ENCODE measurements around the gene DRD5.

The DRD5 gene

DNA sequence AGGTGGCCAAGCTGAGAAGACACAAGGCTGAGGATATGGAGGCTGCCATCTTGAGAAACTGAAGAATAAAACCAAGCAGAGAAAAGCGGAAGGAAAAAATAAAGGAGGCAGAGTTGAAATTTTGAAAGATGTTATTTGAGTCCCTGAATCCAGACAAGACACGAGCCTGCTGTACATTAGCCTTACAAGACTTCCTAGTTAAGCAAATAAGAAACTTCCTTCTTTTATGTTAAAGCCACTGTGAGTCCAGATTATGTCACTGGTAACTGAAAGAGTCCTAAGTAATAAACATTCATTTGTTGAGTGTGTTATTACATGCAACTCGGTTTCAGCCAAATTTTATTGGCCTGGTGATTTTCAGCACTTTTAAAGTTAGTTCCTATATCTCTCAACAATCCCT is 30.4 kb downstream of the DRD5 start:
- TF ChIP-seq, protein P1, sequence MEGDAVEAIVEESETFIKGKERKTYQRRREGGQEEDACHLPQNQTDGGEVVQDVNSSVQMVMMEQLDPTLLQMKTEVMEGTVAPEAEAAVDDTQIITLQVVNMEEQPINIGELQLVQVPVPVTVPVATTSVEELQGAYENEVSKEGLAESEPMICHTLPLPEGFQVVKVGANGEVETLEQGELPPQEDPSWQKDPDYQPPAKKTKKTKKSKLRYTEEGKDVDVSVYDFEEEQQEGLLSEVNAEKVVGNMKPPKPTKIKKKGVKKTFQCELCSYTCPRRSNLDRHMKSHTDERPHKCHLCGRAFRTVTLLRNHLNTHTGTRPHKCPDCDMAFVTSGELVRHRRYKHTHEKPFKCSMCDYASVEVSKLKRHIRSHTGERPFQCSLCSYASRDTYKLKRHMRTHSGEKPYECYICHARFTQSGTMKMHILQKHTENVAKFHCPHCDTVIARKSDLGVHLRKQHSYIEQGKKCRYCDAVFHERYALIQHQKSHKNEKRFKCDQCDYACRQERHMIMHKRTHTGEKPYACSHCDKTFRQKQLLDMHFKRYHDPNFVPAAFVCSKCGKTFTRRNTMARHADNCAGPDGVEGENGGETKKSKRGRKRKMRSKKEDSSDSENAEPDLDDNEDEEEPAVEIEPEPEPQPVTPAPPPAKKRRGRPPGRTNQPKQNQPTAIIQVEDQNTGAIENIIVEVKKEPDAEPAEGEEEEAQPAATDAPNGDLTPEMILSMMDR (IDR thresholded peaks at IDR 0.05), result no peak

DNA sequence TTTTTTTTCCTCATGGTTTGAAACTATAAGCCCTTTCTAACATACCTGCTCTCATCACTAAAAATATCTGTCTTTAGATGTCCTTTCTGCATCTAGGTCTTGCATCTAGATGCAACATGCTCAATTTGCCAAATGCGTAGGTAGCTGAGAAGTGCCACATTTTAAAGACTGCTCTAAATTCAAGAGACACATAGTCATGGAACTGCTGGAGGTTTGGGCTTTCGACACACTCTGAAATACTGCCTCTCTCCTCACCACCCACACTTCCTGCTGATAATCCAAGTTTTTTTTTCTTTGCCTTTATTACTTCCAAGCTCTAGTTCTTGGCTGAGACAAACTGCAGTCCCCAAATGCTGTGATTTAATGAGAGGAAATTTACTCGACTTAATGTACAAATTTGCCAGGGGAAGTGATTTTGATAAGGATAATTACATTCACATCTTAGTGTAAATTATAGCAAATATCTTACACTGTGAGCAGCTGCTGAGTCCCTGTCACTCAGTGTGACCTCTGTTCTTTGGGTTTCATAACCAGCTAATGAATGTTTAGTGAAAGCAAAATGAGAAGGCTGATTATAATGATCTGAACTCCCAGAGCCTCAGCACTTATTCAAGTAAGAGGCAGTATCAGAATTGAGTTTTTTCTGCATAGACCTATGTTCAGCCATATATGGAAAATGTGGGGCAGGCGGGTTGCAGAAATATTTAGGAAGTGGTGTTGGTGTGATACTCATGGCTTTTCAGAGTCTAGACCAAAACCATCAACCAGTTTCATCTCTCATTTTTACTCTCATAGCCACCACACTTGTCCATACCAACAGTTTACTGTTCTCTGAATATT is 31.3 kb downstream of the DRD5 start:
- TF ChIP-seq, protein P1 (IDR thresholded peaks at IDR 0.05), result no peak

DNA sequence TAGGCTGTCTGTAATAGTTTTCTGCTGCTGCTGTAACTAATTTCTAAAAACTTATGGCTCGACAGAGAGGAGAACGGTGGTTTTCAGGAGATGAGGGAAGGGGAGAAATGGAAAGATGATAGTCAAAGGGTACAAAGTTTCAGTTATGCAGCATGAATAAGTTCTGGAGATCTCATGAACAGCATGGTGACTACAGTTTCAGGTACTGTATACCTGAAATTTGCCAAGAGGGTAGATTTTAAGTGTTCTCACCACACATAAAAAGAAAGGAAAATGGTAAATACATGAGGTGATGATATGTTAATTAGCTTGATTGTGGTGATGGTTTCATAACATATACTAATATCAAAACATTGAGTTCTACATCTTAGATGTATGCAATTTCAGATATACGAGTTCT is 34.9 kb downstream of the DRD5 start:
- TF ChIP-seq, protein P1 (IDR thresholded peaks at IDR 0.05), result no peak

DNA sequence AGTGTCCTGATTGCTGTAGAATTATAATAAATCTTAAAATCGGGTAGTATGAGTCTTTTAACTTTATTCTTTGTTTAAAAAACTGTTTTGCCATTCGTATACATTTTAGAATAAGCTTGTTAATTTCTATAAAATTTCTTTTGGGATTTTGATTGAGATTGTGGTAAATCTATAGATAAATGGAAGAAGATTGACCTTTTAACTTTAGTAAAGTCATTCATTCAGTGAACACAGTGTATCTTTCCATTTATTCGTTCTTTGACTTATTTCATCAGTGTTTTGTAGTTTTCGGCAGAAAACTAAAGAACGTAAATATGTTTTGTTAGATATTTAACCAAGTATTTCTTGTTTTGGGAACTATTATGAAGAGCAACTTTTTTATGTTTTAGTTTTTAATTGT is 38.9 kb downstream of the DRD5 start:
- TF ChIP-seq, protein P1 (IDR thresholded peaks at IDR 0.05), result no peak

DNA sequence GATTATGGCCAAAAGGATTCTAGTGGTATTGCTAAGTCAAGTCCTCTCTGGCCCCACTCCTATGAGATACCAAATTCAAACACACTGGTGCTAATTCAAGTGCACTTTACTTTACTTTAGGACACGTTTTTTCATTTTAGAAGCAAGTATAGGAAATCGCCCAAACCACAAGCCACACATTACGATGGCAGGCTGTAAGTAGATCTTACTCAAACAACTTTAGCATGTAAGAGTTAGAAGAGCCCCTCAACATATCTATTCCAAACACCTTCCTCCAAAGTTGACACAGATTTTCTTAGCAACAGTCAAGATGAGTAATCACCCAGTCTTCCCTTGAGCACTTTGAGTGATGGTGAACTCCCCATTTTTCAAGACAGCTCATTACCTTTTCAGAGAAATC is 43.6 kb downstream of the DRD5 start:
- TF ChIP-seq, protein P1 (IDR thresholded peaks at IDR 0.05), result no peak

DNA sequence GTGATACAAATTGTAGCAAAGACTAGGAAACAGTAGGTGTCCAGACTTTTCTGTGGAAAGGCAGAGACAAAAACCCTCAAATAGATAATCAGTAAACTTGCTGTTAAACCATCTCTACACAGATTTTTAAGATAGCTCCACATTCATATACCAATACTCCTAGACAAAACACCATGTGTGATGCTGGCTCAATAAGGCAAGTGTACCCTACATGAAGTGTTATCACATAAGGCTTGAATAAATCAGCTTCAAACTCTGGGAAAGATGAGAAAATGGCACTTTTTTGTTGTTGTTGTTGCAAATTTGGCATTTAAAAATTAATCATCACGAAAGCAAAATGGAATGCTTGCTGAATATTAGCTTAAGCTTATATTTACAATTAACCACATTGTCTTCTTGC is 45.1 kb downstream of the DRD5 start:
- TF ChIP-seq, protein P1 (IDR thresholded peaks at IDR 0.05), result no peak

DNA sequence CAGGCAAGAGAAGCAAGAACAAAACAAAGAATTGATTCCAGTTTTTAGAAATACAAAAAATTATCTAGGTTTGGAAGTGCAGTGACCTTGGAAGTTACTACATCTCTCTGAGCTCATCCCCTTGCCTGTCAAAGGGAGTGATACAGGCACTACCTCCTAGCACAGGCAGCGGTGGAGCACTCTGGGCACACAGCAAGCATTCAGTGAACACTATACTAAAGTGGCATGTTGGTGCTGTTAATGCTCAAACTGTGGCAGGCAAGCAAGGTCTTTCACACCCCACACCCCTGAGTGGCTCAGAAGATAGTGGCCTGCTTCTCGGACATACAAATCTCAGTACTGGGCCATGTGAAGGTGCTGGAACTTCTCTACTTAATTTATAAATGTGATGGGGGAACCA is 51.2 kb downstream of the DRD5 start:
- TF ChIP-seq, protein P1 (IDR thresholded peaks at IDR 0.05), result no peak

All from LNCAP (cell line).